OCI-LY1 (cell line): ENCODE measurements around the gene NCKAP1.

ENCODE experiments used
- H2AFZ ChIP-seq: fragments of 200-600 bp; sonication (generic), shearing (Covaris generic); 2 replicates; pipeline ENCODE4 v1.6.0; 2014; ENCODE audit warnings: antibody characterized with exemption, mild to moderate bottlenecking, low read length
- H3F3A ChIP-seq: fragments of 200-600 bp; sonication (generic), shearing (Covaris generic); 2 replicates; pipeline ENCODE4 v1.6.0; 2014; ENCODE audit warnings: mild to moderate bottlenecking, antibody characterized with exemption, low read length, moderate library complexity; ENCODE audit not compliant: insufficient read depth
- H3K27ac ChIP-seq: fragments of 200-600 bp; sonication (generic); 2 replicates; pipeline ENCODE4 v1.5.1; 2014; ENCODE audit warnings: low read length, mixed run types, mild to moderate bottlenecking, low read depth; ENCODE audit not compliant: poor library complexity, severe bottlenecking
- H3K27me3 ChIP-seq: fragments of 200-600 bp; sonication (generic); 2 replicates; pipeline ENCODE4 v1.6.0; 2014; ENCODE audit warnings: antibody characterized with exemption, mild to moderate bottlenecking, low read length, moderate library complexity; ENCODE audit not compliant: insufficient read depth
- H3K36me3 ChIP-seq: fragments of 200-600 bp; sonication (generic); 2 replicates; pipeline ENCODE4 v1.6.1; 2014; ENCODE audit warnings: mild to moderate bottlenecking, antibody characterized with exemption, low read length, moderate library complexity, mixed read lengths; ENCODE audit not compliant: insufficient read depth
- H3K4me1 ChIP-seq: fragments of 200-600 bp; sonication (generic); 2 replicates; pipeline ENCODE4 v1.5.1; 2014; ENCODE audit warnings: mild to moderate bottlenecking, low read length, moderate library complexity; ENCODE audit not compliant: insufficient read depth, severe bottlenecking
- H3K4me2 ChIP-seq: fragments of 200-600 bp; sonication (generic), shearing (Covaris generic); 2 replicates; pipeline ENCODE4 v1.6.1; 2014; ENCODE audit warnings: low read length
- H3K4me3 ChIP-seq: fragments of 200-600 bp; sonication (generic); 2 replicates; pipeline ENCODE4 v1.5.1; 2014; ENCODE audit warnings: low read length, low read depth, mild to moderate bottlenecking, mixed read lengths; ENCODE audit not compliant: poor library complexity, severe bottlenecking
- H3K79me2 ChIP-seq: fragments of 200-600 bp; shearing (Covaris generic); 2 replicates; pipeline ENCODE4 v1.6.1; 2016; ENCODE audit warnings: mixed run types, low read length, mixed read lengths; ENCODE audit not compliant: insufficient read depth
- H3K9ac ChIP-seq: fragments of 200-600 bp; sonication (generic), shearing (Covaris generic); 2 replicates; pipeline ENCODE4 v1.6.1; 2014; ENCODE audit warnings: mild to moderate bottlenecking, low read length, mixed read lengths
- H3K9me2 ChIP-seq: fragments of 200-600 bp; sonication (generic), shearing (Covaris generic); 2 replicates; pipeline ENCODE4 v1.6.1; 2014; ENCODE audit warnings: low read depth, mild to moderate bottlenecking, low read length, mixed read lengths
- H3K9me3 ChIP-seq: fragments of 200-600 bp; shearing (Covaris generic); 2 replicates; pipeline ENCODE4 v1.6.1; 2014; ENCODE audit warnings: low read length, mixed read lengths
- H4K20me1 ChIP-seq: fragments of 200-600 bp; sonication (generic), shearing (Covaris generic); 2 replicates; pipeline ENCODE4 v1.6.0; 2016; ENCODE audit warnings: mild to moderate bottlenecking, low read length; ENCODE audit not compliant: insufficient read depth
- CTCF ChIP-seq: fragments of 200-600 bp; sonication (generic), shearing (Covaris generic); IDR thresholded peaks from 2 replicates; pipeline ENCODE4 v1.5.1; 2017; ENCODE audit warnings: mild to moderate bottlenecking, antibody characterized with exemption, low read length, moderate library complexity, mixed read lengths
- EZH2 ChIP-seq: fragments of 200-600 bp; sonication (generic), shearing (Covaris generic); IDR thresholded peaks from 2 replicates; pipeline ENCODE4 v1.8.0; 2017; ENCODE audit warnings: borderline replicate concordance, mixed run types, mild to moderate bottlenecking, antibody characterized with exemption, low read length, moderate library complexity, mixed read lengths

Gene NCKAP1

GRCh38 chr2:182977463-182977862, 60.8 kb downstream of the NCKAP1 start:
- no peak for TF ChIP-seq CTCF
- no peak for TF ChIP-seq EZH2
- Histone ChIP-seq H3F3A (no peaks in the 10 kb centered on the region), H3K27me3 (0 out of 2 replicates have a peak, but pooled peaks cover 3% of the 10 kb centered on the region)

GRCh38 chr2:182973441-182974352, 64.6 kb downstream of the NCKAP1 start:
- Histone ChIP-seq H3F3A (no peaks in the 10 kb centered on the region), H3K36me3 (no peaks in the 10 kb centered on the region), H3K9ac (no peak overlapping the region), H3K79me2 (no peaks in the 10 kb centered on the region), H3K27ac (no peak overlapping the region), H4K20me1 (no peaks in the 10 kb centered on the region), H3K4me3 (no peak overlapping the region), H3K4me2 (no peak overlapping the region), H3K9me3 (0 out of 2 replicates have a peak, but pooled peaks cover 3% of the 10 kb centered on the region), H3K4me1 (no peaks in the 10 kb centered on the region), H3K27me3 (no peaks in the 10 kb centered on the region), H3K9me2 (no peaks in the 10 kb centered on the region), H2AFZ (no peak overlapping the region)
- TF ChIP-seq CTCF (no peak), EZH2 (no peak)

More at GRCh38 chr2:182977463-182977862, 60.8 kb downstream of the NCKAP1 start:
- Histone ChIP-seq H4K20me1 (no peaks in the 10 kb centered on the region), H3K4me2 (no peak overlapping the region), H3K36me3 (no peaks in the 10 kb centered on the region), H3K9me3 (0 out of 2 replicates have a peak, but pooled peaks cover 2% of the 10 kb centered on the region), H3K79me2 (no peaks in the 10 kb centered on the region), H3K9ac (no peak overlapping the region), H3K9me2 (no peaks in the 10 kb centered on the region), H3K4me3 (no peak overlapping the region), H3K27ac (no peak overlapping the region), H2AFZ (no peak overlapping the region), H3K4me1 (no peaks in the 10 kb centered on the region)

- Histone ChIP-seq H3K9ac (no peak overlapping the region), H3K9me3 (0 out of 2 replicates have a peak, but pooled peaks cover 3% of the 10 kb centered on the region), H3K4me2 (no peak overlapping the region), H3K27ac (no peak overlapping the region), H3K27me3 (no peaks in the 10 kb centered on the region), H3F3A (no peaks in the 10 kb centered on the region), H3K79me2 (no peaks in the 10 kb centered on the region), H3K4me3 (no peak overlapping the region), H2AFZ (no peak overlapping the region), H4K20me1 (no peaks in the 10 kb centered on the region), H3K9me2 (no peaks in the 10 kb centered on the region), H3K4me1 (no peaks in the 10 kb centered on the region), H3K36me3 (no peaks in the 10 kb centered on the region)
- no peak for TF ChIP-seq EZH2
- TF ChIP-seq CTCF = no peak
Observed at GRCh38 chr2:182972548-182972942, 65.7 kb downstream of the NCKAP1 start.
